Fibroblast of villous mesenchyme (primary cell): ENCODE data around the gene MED13L. TPM values are rescaled to one million over a fixed set of nuclear protein-coding genes. Genes with fewer than 3 reads are reported as not detected.

Experiments
- DNase-seq: peaks from one replicate; pipeline ENCODE4 v3.0.0-alpha.2; 2010; ENCODE audit warnings: low read depth
- H3K4me3 ChIP-seq: 2 replicates; pipeline ENCODE4 v1.5.1; 2011; ENCODE audit warnings: low read depth, mild to moderate bottlenecking, low read length
- CTCF ChIP-seq: IDR thresholded peaks from 2 replicates; pipeline ENCODE4 v1.5.1; 2012; ENCODE audit warnings: low read depth, mild to moderate bottlenecking, low read length; ENCODE audit not compliant: insufficient read depth
- total RNA-seq: library from RNA; depleted of rRNA; stranded (reverse); fragments of >200 nt; gene quantifications from 2 replicates; pipeline ENCODE4 v1.2.3, GENCODE V29; 2012

MED13L gene
- total RNA-seq, 1 donor = 189 TPM

- no peak for TF ChIP-seq CTCF
These were observed 88.9 kb downstream of the MED13L start for GRCh38 chr12:116188581-116188980.

DNA sequence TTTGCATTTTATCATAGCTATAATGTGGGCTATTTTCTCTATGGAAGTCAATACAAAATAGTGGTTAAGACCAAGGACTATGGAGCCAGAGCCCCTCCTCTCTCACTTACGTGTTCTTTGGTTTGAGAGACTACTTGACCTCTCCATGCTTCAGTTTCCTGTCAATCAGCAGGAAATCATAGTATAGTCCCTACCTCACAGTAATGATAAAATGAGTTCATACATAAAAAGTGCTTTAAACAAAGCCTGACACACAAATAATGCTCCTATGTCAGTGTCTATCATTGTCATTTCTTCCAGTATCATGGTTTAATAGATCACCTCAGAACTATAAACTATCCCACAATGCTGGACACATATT lies 90.4 kb downstream of the MED13L start:
- no peak for TF ChIP-seq CTCF
- DNase-seq = no peak
- H3K4me3 ChIP-seq = no peak overlapping the region

More at GRCh38 chr12:116188581-116188980, 88.9 kb downstream of the MED13L start:
- H3K4me3 ChIP-seq = no peak overlapping the region
- DNase-seq = no peak

DNA sequence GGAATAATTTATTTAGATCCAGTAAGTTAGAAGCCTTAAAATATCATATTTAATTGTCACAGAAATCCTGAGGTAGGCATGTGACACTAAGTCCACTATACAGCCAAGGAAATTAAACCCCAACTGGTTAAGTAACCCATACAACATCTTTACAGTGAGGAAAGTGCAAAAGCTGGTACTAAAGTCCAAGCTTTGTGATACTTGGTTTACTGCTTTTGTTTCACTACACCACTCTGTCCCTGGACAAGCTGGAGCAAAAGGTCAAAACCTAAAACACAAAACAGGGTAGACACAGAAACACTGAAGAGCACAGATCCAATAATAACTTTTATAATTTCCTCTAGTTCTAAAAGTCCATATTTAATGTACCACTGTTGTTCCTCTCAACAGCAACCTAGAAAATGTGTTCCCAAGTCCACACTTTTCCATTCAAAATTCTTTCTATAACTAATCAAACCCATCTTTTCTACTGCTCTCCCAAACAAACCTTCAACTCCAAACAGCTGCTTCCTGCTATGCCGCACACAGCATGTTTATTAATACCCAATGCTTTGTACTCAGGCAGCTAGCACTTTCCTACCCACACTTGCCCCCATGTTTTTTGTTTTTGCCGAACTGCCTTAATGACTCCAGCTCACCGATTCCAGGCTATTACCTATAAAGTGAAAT lies 90.9 kb downstream of the MED13L start:
- no peak for TF ChIP-seq CTCF
- DNase-seq = no peak
- no peak overlapping the region for H3K4me3 ChIP-seq

GRCh38 chr12:116184763-116185162 lies 92.7 kb downstream of the MED13L start:
- no peak overlapping the region for H3K4me3 ChIP-seq
- DNase-seq = no peak
- no peak for TF ChIP-seq CTCF

DNA sequence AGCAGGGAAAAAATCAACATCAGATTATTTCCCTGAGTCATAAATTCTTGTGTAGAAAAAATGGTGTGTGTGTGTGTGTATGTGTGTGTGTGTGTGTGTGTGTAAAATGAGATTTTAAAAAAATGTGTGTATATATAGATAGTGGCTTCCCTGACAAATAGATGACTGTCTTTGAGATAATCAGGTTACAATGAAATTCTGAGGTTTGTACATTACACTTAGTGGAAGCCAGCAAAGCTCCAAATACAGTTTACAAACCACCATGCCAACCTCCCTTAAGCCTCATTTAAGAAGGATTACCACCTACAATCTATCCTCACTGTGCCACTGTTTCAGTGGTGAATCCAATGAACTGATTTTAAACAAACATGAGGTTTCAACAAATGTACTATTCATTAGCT lies 93.8 kb downstream of the MED13L start:
- H3K4me3 ChIP-seq = no peak overlapping the region
- DNase-seq = no peak

DNA sequence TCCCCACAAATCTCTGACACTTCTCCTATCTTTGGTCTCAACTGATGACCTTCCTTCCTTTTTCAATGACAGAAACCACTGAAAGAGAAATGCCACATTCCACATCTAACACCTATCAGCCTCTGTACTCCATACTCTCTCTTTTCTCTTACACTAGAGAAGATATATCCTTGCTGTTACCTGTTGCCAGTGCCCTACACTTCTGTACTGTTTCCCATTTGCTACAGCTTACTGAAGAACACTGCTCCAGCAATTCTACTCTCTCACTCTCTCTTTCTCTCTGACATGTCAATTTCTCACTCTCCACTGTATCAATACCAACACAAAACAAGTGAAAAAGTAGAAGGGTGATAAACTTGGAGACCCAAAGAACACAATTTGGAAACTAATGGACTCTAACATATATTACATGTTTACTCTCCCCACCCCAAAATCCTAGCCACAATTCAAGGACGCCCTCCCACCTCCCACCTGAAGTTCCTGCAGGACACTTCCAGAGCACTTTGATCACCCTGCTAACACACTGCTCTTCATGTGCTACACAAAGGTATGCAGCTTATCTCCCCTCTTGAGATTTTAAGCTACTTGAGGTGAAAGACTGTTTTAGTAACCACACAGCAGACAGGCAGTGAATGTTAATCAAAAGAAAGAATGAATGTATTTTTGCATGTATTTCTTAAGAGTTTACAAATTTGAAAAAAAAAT lies 95.0 kb downstream of the MED13L start:
- no peak for TF ChIP-seq CTCF
- no peak for DNase-seq
- H3K4me3 ChIP-seq = no peak overlapping the region

More for the DNA sequence above, 93.8 kb downstream of the MED13L start:
- TF ChIP-seq CTCF = no peak

DNA sequence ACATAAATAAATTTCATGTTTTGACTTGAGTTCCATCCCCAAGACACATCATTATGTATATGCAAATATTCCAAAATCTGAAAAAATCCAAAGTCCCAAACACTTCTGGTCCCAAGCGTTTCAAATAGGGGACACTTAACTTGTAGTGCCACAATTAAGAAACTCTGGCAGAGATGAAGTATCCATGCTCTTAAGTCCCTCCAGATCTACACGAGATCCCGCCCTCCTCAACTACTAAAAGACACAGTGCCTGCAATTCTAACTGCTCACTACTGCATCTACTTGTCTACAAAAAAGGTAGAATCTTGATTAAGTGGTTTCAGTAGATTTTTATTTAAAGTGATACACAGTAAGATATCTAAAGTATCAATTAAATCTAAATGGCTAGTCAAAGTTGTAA lies 97.0 kb downstream of the MED13L start:
- no peak overlapping the region for H3K4me3 ChIP-seq
- no peak for TF ChIP-seq CTCF
- DNase-seq = no peak
